A673 (cell line): Measurements from ENCODE around the gene YAF2.

Experiments used
- EZH2 ChIP-seq: fragments of 200-600 bp; sonication (generic); IDR thresholded peaks from 2 replicates; pipeline ENCODE4 v1.6.1; 2017; ENCODE audit warnings: borderline replicate concordance, low read depth, mild to moderate bottlenecking, mixed read lengths, antibody characterized with exemption, low read length; ENCODE audit not compliant: poor library complexity, severe bottlenecking
- TF ChIP-seq, protein P1 (sequence below): fragments of 300-800, 200-600 bp; sonication (generic); conservative IDR thresholded peaks from 2 replicates; pipeline ENCODE4 v1.5.1; 2017; ENCODE audit warnings: low read depth, mild to moderate bottlenecking, antibody characterized with exemption, low read length, moderate library complexity, mixed read lengths

DNA sequence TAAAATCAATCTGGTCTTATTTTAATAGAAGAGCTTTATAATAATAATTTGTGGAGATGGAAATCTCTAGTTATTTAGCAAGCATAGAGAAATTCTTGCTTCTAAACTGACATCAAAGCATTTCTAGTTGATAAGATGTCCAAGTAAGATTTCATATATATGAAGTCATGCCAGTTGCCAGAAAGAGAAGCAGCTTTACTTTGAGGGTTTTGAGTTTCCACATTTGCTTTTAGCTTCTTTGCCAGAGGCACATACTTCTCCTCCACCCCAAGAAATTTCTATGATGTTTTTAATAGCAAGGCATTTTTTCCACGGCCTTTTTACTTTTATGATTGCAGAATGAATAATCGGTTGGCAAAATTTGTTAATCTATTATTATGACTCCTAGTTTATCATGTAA, 24.2 kb upstream of the YAF2 start:
- TF ChIP-seq, protein P1, sequence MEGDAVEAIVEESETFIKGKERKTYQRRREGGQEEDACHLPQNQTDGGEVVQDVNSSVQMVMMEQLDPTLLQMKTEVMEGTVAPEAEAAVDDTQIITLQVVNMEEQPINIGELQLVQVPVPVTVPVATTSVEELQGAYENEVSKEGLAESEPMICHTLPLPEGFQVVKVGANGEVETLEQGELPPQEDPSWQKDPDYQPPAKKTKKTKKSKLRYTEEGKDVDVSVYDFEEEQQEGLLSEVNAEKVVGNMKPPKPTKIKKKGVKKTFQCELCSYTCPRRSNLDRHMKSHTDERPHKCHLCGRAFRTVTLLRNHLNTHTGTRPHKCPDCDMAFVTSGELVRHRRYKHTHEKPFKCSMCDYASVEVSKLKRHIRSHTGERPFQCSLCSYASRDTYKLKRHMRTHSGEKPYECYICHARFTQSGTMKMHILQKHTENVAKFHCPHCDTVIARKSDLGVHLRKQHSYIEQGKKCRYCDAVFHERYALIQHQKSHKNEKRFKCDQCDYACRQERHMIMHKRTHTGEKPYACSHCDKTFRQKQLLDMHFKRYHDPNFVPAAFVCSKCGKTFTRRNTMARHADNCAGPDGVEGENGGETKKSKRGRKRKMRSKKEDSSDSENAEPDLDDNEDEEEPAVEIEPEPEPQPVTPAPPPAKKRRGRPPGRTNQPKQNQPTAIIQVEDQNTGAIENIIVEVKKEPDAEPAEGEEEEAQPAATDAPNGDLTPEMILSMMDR: no peak
- TF ChIP-seq EZH2: no peak
